GM12891 (cell line): ENCODE measurements around the gene FBXW9.

Source experiments
- DNase-seq: peaks from one replicate; pipeline ENCODE4 v3.0.0; 2011; ENCODE audit warnings: low spot score; ENCODE audit not compliant: insufficient read length
- FAIRE-seq: peaks from 2 replicates; lab custom pipeline; 2011; peaks lifted over from hg19 to GRCh38; lab: Jason Lieb, UNC
- PAX5 ChIP-seq: IDR thresholded peaks from 2 replicates; pipeline ENCODE4 v1.6.1; 2011; ENCODE audit warnings: low read length, moderate library complexity, mild to moderate bottlenecking; ENCODE audit not compliant: insufficient read depth, severe bottlenecking
- POLR2A ChIP-seq: IDR thresholded peaks from 2 replicates; pipeline ENCODE4 v1.6.1; 2011; ENCODE audit warnings: low read depth, low read length, control low read depth
- POLR2AphosphoS5 ChIP-seq: IDR thresholded peaks from 2 replicates; pipeline ENCODE4 v1.6.1; 2011; ENCODE audit warnings: low read depth, low read length, control low read depth
- POU2F2 ChIP-seq: IDR thresholded peaks from 2 replicates; pipeline ENCODE4 v1.6.1; 2011; ENCODE audit warnings: low read depth, mild to moderate bottlenecking, control low read depth, low read length, moderate library complexity
- SPI1 ChIP-seq: IDR thresholded peaks from 2 replicates; pipeline ENCODE4 v1.6.1; 2011; ENCODE audit warnings: low read depth, low read length, control low read depth
- TAF1 ChIP-seq: IDR thresholded peaks from 2 replicates; pipeline ENCODE4 v1.6.1; 2011; ENCODE audit warnings: low read depth, low read length, control low read depth

Gene FBXW9

DNA sequence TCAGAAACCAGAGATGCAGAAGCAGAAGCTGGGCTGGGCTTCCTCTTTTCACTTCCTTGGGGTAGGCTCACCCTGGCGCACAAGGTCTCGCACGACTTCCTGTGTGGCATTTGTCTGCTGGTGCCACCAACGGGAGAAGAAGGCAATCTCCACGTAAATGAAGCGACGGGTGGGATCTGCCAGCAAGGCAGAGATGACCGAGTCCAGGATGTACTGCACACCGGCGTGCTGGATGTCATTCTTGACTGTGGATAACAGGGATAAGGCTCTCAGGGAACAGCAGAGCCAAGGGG is 31.2 kb downstream of the FBXW9 start:
- FAIRE-seq (peak; percentile 95), DNase-seq (peak; percentile 76)
- no peak; the same call in 1 of the 2 replicates for TF ChIP-seq POU2F2
- peak; percentile 58; the same call in 1 of the 2 replicates for TF ChIP-seq POLR2AphosphoS5
- TF ChIP-seq SPI1, result peak; percentile 97

DNA sequence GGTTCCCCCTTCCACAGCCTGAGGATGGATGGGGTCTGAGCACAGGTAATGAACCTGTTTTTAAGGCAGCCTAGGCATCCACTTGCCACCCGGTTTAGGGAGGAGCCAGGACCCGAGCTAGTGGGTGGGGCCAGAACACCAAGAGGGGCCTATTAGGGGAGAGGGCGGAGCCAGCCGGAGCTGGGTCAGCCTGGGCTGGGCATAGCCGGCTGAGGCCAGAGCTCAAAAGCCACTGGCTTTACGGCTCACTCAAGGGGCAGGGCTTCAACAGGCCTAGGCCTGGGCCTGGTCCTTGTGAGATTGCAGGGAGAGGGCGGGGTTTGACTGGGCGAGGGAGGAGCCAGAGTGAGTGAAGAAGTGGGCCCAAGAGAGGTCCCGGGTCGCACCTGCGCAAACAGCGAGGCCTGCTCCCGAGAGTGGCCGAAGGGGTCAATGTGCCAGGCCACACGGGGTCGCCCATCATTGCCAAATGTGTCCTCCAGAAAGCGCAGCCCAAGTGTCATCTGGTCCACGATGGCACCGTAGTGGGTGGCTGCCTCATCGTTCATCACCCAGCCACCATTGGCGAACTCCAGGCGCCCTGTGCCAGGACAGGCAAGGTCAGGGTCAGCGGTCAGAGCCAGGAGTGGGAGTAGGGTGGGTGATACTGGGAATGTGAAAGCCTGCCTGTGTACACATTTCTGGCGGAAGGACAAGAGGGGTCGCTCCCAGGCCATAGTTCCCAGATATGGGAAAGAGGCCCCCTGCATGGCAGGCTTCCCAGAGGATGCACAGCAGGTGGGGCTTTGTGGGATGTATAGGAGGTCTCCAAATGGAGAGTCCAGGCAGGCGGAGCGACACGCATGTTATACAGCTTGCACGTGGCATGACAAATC is 31.8 kb downstream of the FBXW9 start:
- FAIRE-seq (peak; percentile 66), DNase-seq (no peak)
- TF ChIP-seq TAF1, result no peak
- TF ChIP-seq POU2F2, result no peak
- TF ChIP-seq POLR2AphosphoS5, result no peak
- TF ChIP-seq PAX5, result no peak
- no peak for TF ChIP-seq SPI1
- no peak for TF ChIP-seq POLR2A

DNA sequence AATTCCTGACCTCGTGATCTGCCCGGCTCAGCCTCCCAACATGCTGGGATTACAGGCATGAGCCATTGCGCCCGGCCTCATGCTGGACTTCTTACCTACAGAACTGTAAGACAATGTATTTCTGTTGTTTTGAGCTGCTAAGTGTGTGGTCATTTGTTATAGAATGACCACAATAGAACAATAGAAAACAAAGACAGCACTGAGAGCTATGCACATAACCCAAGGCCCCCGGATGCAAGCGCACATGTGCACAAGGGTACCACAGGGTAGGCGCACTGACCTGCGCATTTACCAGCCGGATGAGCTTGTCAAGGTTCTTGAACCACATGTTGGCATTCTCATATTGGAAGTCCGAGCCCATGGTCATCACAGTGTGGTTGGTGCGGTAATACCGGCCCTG is 35.5 kb downstream of the FBXW9 start:
- FAIRE-seq, result no peak
- TF ChIP-seq POLR2A (no peak), POLR2AphosphoS5 (no peak), PAX5 (no peak), TAF1 (no peak), POU2F2 (no peak), SPI1 (no peak)
- no peak for DNase-seq

DNA sequence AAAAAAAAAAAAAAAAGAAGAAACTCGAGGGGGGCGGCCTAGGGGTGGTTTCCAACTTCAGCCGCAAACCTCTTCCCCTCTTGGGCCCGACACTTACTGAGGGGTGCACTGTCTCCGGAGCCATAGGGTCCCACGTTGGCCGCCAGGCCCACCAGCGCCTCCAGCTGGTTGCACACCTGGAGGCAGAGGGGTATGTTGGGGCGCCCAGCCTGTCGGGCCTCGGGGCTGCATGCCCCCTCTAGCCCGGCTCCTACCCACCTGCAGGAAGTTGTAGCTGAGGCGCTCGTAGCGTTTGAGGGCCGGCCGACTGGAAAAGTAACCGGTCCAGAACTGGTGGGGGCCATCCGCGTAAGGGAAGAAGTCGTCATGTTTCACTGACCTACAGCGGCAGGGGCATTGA is 38.5 kb downstream of the FBXW9 start:
- no peak for FAIRE-seq
- DNase-seq, result no peak
- no peak for TF ChIP-seq TAF1

DNA sequence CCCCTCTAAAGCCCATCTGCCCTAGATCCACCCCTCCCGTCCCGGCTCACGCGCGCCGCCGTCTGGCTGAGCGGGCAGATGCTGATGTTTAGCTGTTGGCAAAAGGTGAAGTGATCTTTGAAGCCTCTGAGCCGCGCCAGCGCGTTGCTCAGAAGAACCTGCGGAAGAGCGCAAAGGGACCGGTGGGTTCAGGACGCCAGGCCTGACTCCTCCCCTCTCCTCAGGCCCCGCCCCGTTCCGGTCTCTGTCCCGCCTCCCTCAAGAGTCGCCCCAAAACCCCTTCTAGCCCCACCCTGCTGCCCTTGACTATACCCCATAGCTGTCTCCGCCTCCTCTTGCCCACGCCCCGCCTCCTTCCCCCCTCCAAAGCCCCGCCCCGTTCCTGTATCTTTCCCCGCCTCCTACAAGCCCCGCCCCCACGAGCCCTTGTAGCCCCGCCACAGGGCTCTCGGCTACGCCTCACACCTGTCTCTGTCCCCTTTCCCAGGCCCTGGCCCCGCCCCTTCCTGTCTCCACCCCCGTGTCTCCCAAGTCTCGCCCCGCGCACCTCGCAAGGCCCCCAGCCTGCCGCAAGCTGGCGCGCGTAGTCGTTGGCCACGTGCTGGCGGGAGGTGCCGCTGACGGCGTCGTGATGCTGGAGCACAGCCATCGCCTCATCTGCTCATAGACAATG is 39.4 kb downstream of the FBXW9 start:
- no peak for TF ChIP-seq TAF1
- TF ChIP-seq PAX5, result no peak
- TF ChIP-seq POLR2A, result no peak
- TF ChIP-seq POU2F2, result no peak
- no peak for TF ChIP-seq POLR2AphosphoS5
- no peak for TF ChIP-seq SPI1
- DNase-seq (no peak), FAIRE-seq (no peak)

DNA sequence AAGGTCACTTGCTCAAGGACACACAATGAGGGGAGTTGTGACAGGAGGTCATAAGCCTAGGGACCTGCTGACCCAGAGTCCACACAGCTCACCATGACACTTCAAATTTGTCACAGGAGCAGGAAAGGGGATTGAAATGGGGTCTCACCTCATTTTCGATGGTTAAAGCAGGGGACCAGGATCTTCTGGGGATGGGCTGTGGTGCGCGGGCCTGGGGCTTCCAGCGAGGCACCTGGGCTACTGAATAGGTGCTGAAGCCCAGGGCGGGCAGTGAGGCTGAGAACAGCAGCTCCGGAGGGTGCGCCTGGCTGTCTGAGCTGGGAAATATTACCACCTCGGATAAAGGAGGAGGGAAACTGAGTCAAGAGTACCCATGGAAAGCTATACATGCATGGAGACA is 40.9 kb downstream of the FBXW9 start:
- TF ChIP-seq TAF1 (no peak), SPI1 (no peak), PAX5 (no peak), POLR2AphosphoS5 (no peak), POU2F2 (no peak), POLR2A (0 out of 2 replicates have a peak, but pooled peaks have one; percentile 34)
- FAIRE-seq (no peak), DNase-seq (no peak)

DNA sequence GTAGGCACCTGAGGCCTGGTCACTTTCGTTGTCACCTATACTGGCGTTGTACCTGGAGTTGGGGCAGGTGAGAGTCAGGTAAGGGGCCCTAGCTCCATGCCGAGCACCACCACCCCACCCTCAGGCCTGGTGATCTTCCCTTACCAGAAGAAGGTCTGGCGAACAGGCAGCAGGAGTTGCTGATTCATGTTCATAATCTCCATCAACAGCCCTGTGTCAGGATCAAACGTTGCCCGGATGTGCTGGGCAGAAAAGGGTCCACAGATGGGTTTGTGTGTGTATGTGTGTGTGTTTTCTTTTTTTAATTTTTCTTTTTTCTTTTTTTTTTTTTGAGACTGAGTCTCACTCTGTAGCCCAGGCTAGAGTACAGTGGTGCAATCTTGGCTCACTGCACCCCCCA is 44.2 kb downstream of the FBXW9 start:
- TF ChIP-seq POLR2A, result no peak
- no peak for TF ChIP-seq TAF1
- no peak for TF ChIP-seq SPI1
- TF ChIP-seq PAX5, result no peak
- no peak for TF ChIP-seq POLR2AphosphoS5
- TF ChIP-seq POU2F2, result no peak
- DNase-seq (no peak), FAIRE-seq (no peak)

DNA sequence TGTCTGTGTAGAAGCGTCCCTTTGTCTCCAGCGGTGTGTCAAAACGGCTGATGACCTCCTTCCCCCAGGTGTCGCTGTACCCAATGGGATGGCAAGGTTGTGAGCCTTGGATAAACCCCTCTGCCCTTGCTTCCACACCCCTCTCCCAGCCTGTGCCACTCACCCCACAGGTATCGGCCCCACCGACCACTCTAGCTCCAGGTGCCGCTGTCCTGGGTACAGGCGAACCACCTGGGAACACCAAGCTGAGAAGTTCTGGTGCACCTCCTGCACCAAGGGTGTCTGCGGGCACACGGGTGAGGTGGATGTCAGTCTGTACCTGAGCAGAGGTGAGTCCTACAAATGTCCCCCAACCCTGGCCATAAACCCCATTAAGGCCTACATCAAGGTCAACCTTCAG is 46.5 kb downstream of the FBXW9 start:
- TF ChIP-seq SPI1, result no peak
- no peak for TF ChIP-seq PAX5
- TF ChIP-seq POLR2AphosphoS5, result no peak
- no peak for TF ChIP-seq POLR2A
- TF ChIP-seq TAF1, result no peak
- TF ChIP-seq POU2F2, result no peak
- DNase-seq (no peak), FAIRE-seq (no peak)

DNA sequence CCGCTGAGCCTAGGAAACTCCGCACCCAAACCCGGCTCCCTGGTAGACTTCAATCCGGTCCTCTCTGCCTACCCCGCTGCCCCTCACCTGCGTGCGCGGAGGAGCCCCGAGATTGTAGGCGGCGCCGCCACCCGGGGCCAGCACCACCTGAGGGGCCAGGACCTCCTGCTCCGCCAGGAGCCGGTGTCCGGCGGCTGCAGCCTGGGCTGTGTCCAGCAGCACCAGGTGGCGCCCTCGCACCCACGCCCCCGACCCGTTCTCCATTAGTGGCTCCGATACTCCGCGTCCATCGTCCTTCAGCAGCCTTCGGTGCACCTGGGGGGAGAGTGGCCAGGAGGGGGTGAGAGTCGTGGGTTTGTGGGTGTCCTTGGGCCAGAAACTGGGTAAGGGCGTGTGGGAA is 48.3 kb downstream of the FBXW9 start:
- DNase-seq (no peak), FAIRE-seq (no peak)
- no peak for TF ChIP-seq POU2F2

DNA sequence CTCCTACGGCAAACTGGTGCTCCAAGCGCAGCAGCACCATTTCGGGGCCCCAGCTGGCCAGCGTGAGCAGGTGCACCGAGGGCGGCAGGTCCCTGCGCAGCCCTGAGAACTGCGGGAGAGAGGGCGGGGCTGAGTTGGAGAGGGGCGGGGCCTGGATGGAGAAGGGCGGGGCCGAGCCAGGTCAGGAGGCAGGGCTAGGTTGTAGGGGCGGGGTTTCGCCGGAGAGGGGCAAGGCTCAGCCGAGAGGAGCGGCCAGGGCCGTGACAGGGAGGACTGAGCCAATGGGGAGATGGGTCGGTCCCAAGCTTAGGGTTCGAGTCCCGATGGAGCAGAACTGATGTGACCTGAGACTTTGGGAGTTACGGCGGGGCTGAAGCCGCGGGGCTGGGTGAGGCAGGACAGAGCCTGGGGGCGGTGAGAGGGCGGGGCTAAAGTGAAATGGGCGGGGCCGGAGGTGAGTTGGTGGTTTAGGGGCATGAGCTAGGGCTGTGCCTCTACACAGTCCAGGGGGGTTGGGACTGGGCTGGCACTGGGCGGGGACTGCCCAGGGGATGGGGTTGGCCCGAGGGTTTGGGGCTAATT is 48.9 kb downstream of the FBXW9 start:
- TF ChIP-seq SPI1 (no peak), PAX5 (no peak), POLR2AphosphoS5 (no peak), POU2F2 (no peak), TAF1 (no peak), POLR2A (no peak)
- FAIRE-seq (no peak), DNase-seq (no peak)
